NCI-H526 (cell line): ENCODE measurements around the gene TK1.
"Not testable (repeated sequence)": the region's sequence is repeated elsewhere in the genome, so short reads cannot be mapped to it uniquely, and the experiment has no call there.

ENCODE experiments used
- DNase-seq, 2 experiments: peaks; one replicate each; lab custom pipeline; 2025; lab: John Stamatoyannopoulos, UW

TK1 gene

GRCh38 chr17:78151514-78152008, 35.3 kb downstream of the TK1 start:
- DNase-seq: peak in 1 of 2 experiments; percentile 44

GRCh38 chr17:78148286-78149016, 38.4 kb downstream of the TK1 start:
- no peak for DNase-seq

- no peak for DNase-seq
These were observed 39.4 kb downstream of the TK1 start for GRCh38 chr17:78147315-78147998.

GRCh38 chr17:78146881-78147280, 40.0 kb downstream of the TK1 start:
- DNase-seq: no peak

- no peak for DNase-seq
These were observed 40.4 kb downstream of the TK1 start for GRCh38 chr17:78146471-78146869.

GRCh38 chr17:78144736-78145641, 41.9 kb downstream of the TK1 start:
- no peak for DNase-seq

- DNase-seq: no peak
These were observed 42.6 kb downstream of the TK1 start for GRCh38 chr17:78144147-78144719.

- DNase-seq: no peak
These were observed 43.4 kb downstream of the TK1 start for GRCh38 chr17:78143214-78144146.

- no peak for DNase-seq
These were observed 44.6 kb downstream of the TK1 start for GRCh38 chr17:78142119-78142861.

GRCh38 chr17:78141437-78142118, 45.3 kb downstream of the TK1 start:
- DNase-seq: no peak

GRCh38 chr17:78140169-78141051, 46.4 kb downstream of the TK1 start:
- DNase-seq: peak; percentile 93 to 99

- DNase-seq: not testable (repeated sequence)
These were observed 47.0 kb downstream of the TK1 start for GRCh38 chr17:78139861-78140168.

GRCh38 chr17:78138204-78139060, 48.4 kb downstream of the TK1 start:
- DNase-seq: no peak

GRCh38 chr17:78137392-78138203, 49.3 kb downstream of the TK1 start:
- DNase-seq: no peak

- no peak for DNase-seq
These were observed 50.9 kb downstream of the TK1 start for GRCh38 chr17:78135858-78136500.

GRCh38 chr17:78134899-78135385, 51.9 kb downstream of the TK1 start:
- DNase-seq: no peak
